Measurements from ENCODE around the gene PLCB4. TPM values are rescaled to one million over a fixed set of nuclear protein-coding genes. Genes with fewer than 3 reads are reported as not detected.

The PLCB4 gene
- total and polyA plus RNA-seq, 2 experiments from 2014 or later, result 6.5 to 16.1 TPM

- Histone ChIP-seq H3K79me2 (replicated peaks; ENCODE audit: insufficient read depth) (no peaks in the 10 kb centered on the region), H3K9me2 (ENCODE audit: insufficient read depth) (no peaks in the 10 kb centered on the region), H3K36me3 (ENCODE audit: insufficient read depth) (no peaks in the 10 kb centered on the region), H3F3A (replicated peaks; ENCODE audit: low read depth) (no peaks in the 10 kb centered on the region), H3K27me3 (ENCODE audit: insufficient read depth) (no peaks in the 10 kb centered on the region), H3K4me1 (ENCODE audit: insufficient read depth) (no peaks in the 10 kb centered on the region), H3K4me2 (no peak overlapping the region), H3K4me3 (no peak overlapping the region), H3K27ac (ENCODE audit: low read depth) (no peak overlapping the region), H2AFZ (no peak overlapping the region), H4K20me1 (replicated peaks; ENCODE audit: insufficient read depth) (no peaks in the 10 kb centered on the region)
- ATAC-seq (no peak), DNase-seq (ENCODE audit: low spot score) (no peak)
- Mint-ChIP-seq H3K4me3 (no peak overlapping the region), H3K4me1 (no peaks in the 10 kb centered on the region; the same call in 2 of the 3 replicates), H3K27me3 (ENCODE audit: insufficient read depth, low read depth, poor library complexity) (no peaks in the 10 kb centered on the region), H3K9me3 (no peaks in the 10 kb centered on the region), H3K27ac (no peak overlapping the region), H3K36me3 (ENCODE audit: low read depth) (peaks cover 9% of the 10 kb centered on the region)
- TF ChIP-seq JUNB (IDR thresholded peaks at IDR 0.05; ENCODE audit: unreplicated experiment) (no peak), EZH2 (IDR thresholded peaks at IDR 0.05; ENCODE audit: low read depth, unreplicated experiment) (no peak), EZH2phosphoT487 (IDR thresholded peaks at IDR 0.05; ENCODE audit: unreplicated experiment) (no peak), CTCF (conservative IDR thresholded peaks at IDR 0.05; ENCODE audit: low read depth in 2 of 2) (no peak), ETS1 (IDR thresholded peaks at IDR 0.05) (no peak), ZNF114 (CRISPR knock-in tag; IDR thresholded peaks at IDR 0.05) (no peak), CREB1 (CRISPR knock-in tag; IDR thresholded peaks at IDR 0.05; ENCODE audit: low read depth) (no peak)
Observed at GRCh38 chr20:9409981-9410380, 341.1 kb downstream of the PLCB4 start.

GRCh38 chr20:9411833-9412232, 342.9 kb downstream of the PLCB4 start:
- H3K27ac ChIP-seq (ENCODE audit: low read depth), result no peak overlapping the region
- Mint-ChIP-seq H3K9me3 (no peaks in the 10 kb centered on the region), H3K27ac (no peak overlapping the region), H3K4me1 (no peaks in the 10 kb centered on the region; the same call in 2 of the 3 replicates), H3K36me3 (ENCODE audit: low read depth) (peaks cover 9% of the 10 kb centered on the region), H3K4me3 (no peak overlapping the region), H3K27me3 (ENCODE audit: insufficient read depth, low read depth, poor library complexity) (no peaks in the 10 kb centered on the region)
- H2AFZ ChIP-seq, result no peak overlapping the region
- no peaks in the 10 kb centered on the region for H3K27me3 ChIP-seq (ENCODE audit: insufficient read depth)
- no peaks in the 10 kb centered on the region for H3K36me3 ChIP-seq (ENCODE audit: insufficient read depth)
- no peaks in the 10 kb centered on the region for H4K20me1 ChIP-seq (replicated peaks; ENCODE audit: insufficient read depth)
- H3K4me1 ChIP-seq (ENCODE audit: insufficient read depth), result no peaks in the 10 kb centered on the region
- no peaks in the 10 kb centered on the region for H3F3A ChIP-seq (replicated peaks; ENCODE audit: low read depth)
- no peaks in the 10 kb centered on the region for H3K79me2 ChIP-seq (replicated peaks; ENCODE audit: insufficient read depth)
- no peak overlapping the region for H3K4me2 ChIP-seq
- no peak overlapping the region for H3K4me3 ChIP-seq
- ATAC-seq (no peak), DNase-seq (ENCODE audit: low spot score) (no peak)
- H3K9me2 ChIP-seq (ENCODE audit: insufficient read depth), result no peaks in the 10 kb centered on the region
- TF ChIP-seq STAT1 (IDR thresholded peaks at IDR 0.05; ENCODE audit: unreplicated experiment) (no peak), EZH2phosphoT487 (IDR thresholded peaks at IDR 0.05; ENCODE audit: unreplicated experiment) (no peak), JUNB (IDR thresholded peaks at IDR 0.05; ENCODE audit: unreplicated experiment) (no peak), CREB1 (CRISPR knock-in tag; IDR thresholded peaks at IDR 0.05; ENCODE audit: low read depth) (no peak), CTCF (conservative IDR thresholded peaks at IDR 0.05; ENCODE audit: low read depth in 2 of 2) (no peak), NANOG (IDR thresholded peaks at IDR 0.05; ENCODE audit: borderline replicate concordance) (no peak), ZNF331 (CRISPR knock-in tag; IDR thresholded peaks at IDR 0.05; ENCODE audit: low read depth) (no peak), POLR2AphosphoS5 (IDR thresholded peaks at IDR 0.05; ENCODE audit: low read depth) (no peak)

Measured in GM23338 (cell line).